Gastroesophageal sphincter (tissue), 4 donors: ENCODE data around the gene HSPA12B. TPM values are rescaled to one million over a fixed set of nuclear protein-coding genes. Genes with fewer than 3 reads are reported as not detected.

Experiments used
- ATAC-seq: fragments of 150-250 bp; one replicate; pipeline ENCODE4 v1.9.1; 2016; ENCODE audit warnings: mild to moderate bottlenecking, moderate library complexity
- H3K27ac ChIP-seq, 4 donors: fragments of 200-600 bp; sonication (generic) in 3 of 4; 1 replicate in 3 of 4; 2 replicates in 1 of 4; pipeline ENCODE4 v1.5.1; 2016 to 2019
- H3K27me3 ChIP-seq: fragments of 200-600 bp; sonication (generic); one replicate; pipeline ENCODE4 v1.5.1; 2019
- H3K36me3 ChIP-seq, 2 donors: fragments of 200-600 bp; sonication (generic); one replicate each; pipeline ENCODE4 v1.5.1; 2019; ENCODE audit warnings: control low read depth in 1 of 2
- H3K4me1 ChIP-seq, 3 donors: fragments of 200-600 bp; sonication (generic); 1 replicate in 2 of 3; 2 replicates in 1 of 3; pipeline ENCODE4 v1.5.1; 2016 to 2019; ENCODE audit warnings: control low read depth in 2 of 3
- H3K4me3 ChIP-seq, 2 donors: fragments of 200-600 bp; sonication (generic); one replicate each; pipeline ENCODE4 v1.5.1; 2019; ENCODE audit warnings: mild to moderate bottlenecking in 1 of 2, moderate library complexity in 1 of 2
- H3K9me3 ChIP-seq, 3 donors: fragments of 200-600 bp; sonication (generic); one replicate each; pipeline ENCODE4 v1.5.1; 2017 to 2019; ENCODE audit warnings: control low read depth in 2 of 3
- CTCF ChIP-seq, 4 experiments: fragments of 200-600 bp in 2 of 4; fragments of 450-650 bp in 2 of 4; sonication (generic) in 1 of 4; IDR thresholded peaks; one replicate each; pipeline ENCODE4 v1.5.1; 2017 to 2019; ENCODE audit warnings: antibody characterized with exemption in 4 of 4, mild to moderate bottlenecking in 2 of 4, moderate library complexity in 2 of 4
- EP300 ChIP-seq: sonication (generic); formaldehyde crosslinking; IDR thresholded peaks from one replicate; pipeline ENCODE4 v1.6.1; 2017; ENCODE audit warnings: antibody characterized with exemption, mild to moderate bottlenecking
- POLR2A ChIP-seq, 2 donors: fragments of 450-650 bp; IDR thresholded peaks; one replicate each; pipeline ENCODE4 v1.6.1; 2017; ENCODE audit warnings: antibody characterized with exemption in 2 of 2, mild to moderate bottlenecking in 2 of 2, moderate library complexity in 1 of 2
- POLR2AphosphoS5 ChIP-seq: sonication (generic); formaldehyde crosslinking; IDR thresholded peaks from one replicate; pipeline ENCODE4 v1.6.1; 2017; ENCODE audit warnings: antibody characterized with exemption
- WGBS, 2 donors: methylation state at CpG; one replicate each; pipeline ENCODE4 v1.1.5; 2018; ENCODE audit warnings: low coverage in 1 of 2; 5-methylcytosine and 5-hydroxymethylcytosine counted together
- total RNA-seq, 4 donors: library from RNA; depleted of rRNA; stranded (reverse); fragments of >200 nt; gene quantifications; one replicate each; pipeline ENCODE4 v1.1.0, GENCODE V29; 2016

The HSPA12B gene
- total RNA-seq, 4 donors from 2014 or later: 9.6 to 19.3 (median 14.4) TPM

- Histone ChIP-seq H3K4me3 (no peak overlapping the region), H3K4me1 (no peaks in the 10 kb centered on the region), H3K36me3 (no peaks in the 10 kb centered on the region), H3K27me3 (no peaks in the 10 kb centered on the region), H3K9me3 (peaks cover 0 to 6% (median 0%) of the 10 kb centered on the region in 3 donors), H3K27ac (no peak overlapping the region)
- WGBS, 2 donors: no CpG with 5 or more reads among the region's 18 CpGs
- TF ChIP-seq CTCF (IDR thresholded peaks at IDR 0.05) (no peak), POLR2A (IDR thresholded peaks at IDR 0.05) (no peak), POLR2AphosphoS5 (no peak), EP300 (no peak)
- ATAC-seq: no peak
These were observed 34.7 kb upstream of the HSPA12B start for GRCh38 chr20:3697588-3698305.

- TF ChIP-seq CTCF (IDR thresholded peaks at IDR 0.05) (no peak), POLR2AphosphoS5 (no peak), POLR2A (IDR thresholded peaks at IDR 0.05) (no peak), EP300 (no peak)
- Histone ChIP-seq H3K27me3 (no peaks in the 10 kb centered on the region), H3K36me3 (no peaks in the 10 kb centered on the region), H3K4me3 (no peak overlapping the region), H3K27ac (no peak overlapping the region), H3K9me3 (peaks cover 0 to 6% (median 0%) of the 10 kb centered on the region in 3 donors), H3K4me1 (no peaks in the 10 kb centered on the region)
- ATAC-seq: no peak
- no CpG with 5 or more reads among the region's 6 CpGs for WGBS, 2 donors
These were observed 33.9 kb upstream of the HSPA12B start for GRCh38 chr20:3698591-3699001.

- Histone ChIP-seq H3K4me1 (no peaks in the 10 kb centered on the region), H3K27me3 (no peaks in the 10 kb centered on the region), H3K27ac (no peak overlapping the region), H3K9me3 (peaks cover 0 to 6% (median 0%) of the 10 kb centered on the region in 3 donors), H3K4me3 (no peak overlapping the region), H3K36me3 (no peaks in the 10 kb centered on the region)
- ATAC-seq: no peak
- TF ChIP-seq POLR2AphosphoS5: no peak
- TF ChIP-seq CTCF (IDR thresholded peaks at IDR 0.05): no peak
- TF ChIP-seq POLR2A (IDR thresholded peaks at IDR 0.05): no peak
- no peak for TF ChIP-seq EP300
- 100% methylated on average over 1 of the region's 16 CpGs; no CpG with 5 or more reads in 1 of the 2 donors for WGBS, 2 donors
These were observed 33.4 kb upstream of the HSPA12B start for GRCh38 chr20:3699037-3699436.

GRCh38 chr20:3701061-3701998 is 31.2 kb upstream of the HSPA12B start:
- Histone ChIP-seq H3K27me3 (no peaks in the 10 kb centered on the region), H3K4me1 (no peaks in the 10 kb centered on the region), H3K9me3 (peaks cover 0 to 4% (median 0%) of the 10 kb centered on the region in 3 donors), H3K27ac (no peak overlapping the region), H3K4me3 (no peak overlapping the region), H3K36me3 (no peaks in the 10 kb centered on the region)
- ATAC-seq: no peak
- 80% methylated on average over 8 of the region's 13 CpGs; no CpG with 5 or more reads in 1 of the 2 donors for WGBS, 2 donors
- TF ChIP-seq POLR2A (IDR thresholded peaks at IDR 0.05) (no peak), EP300 (no peak), POLR2AphosphoS5 (no peak), CTCF (IDR thresholded peaks at IDR 0.05) (no peak)
